ENCODE data around the gene KLC1. TPM values are rescaled to one million over a fixed set of nuclear protein-coding genes. Genes with fewer than 3 reads are reported as not detected.

KLC1 gene
- total RNA-seq, 1 donor from 2014 or later: 169 TPM

- Mint-ChIP-seq H3K4me3 (ENCODE audit: low read depth) (peak overlapping the region; percentile 83), H3K27ac (no peak overlapping the region), H3K27me3 (ENCODE audit: low read depth) (no peaks in the 10 kb centered on the region), H3K4me1 (ENCODE audit: low read depth) (peaks cover 31% of the 10 kb centered on the region), H3K36me3 (ENCODE audit: low read depth) (peaks cover 18% of the 10 kb centered on the region), H3K9me3 (no peaks in the 10 kb centered on the region)
- intact Hi-C loops (cut with micrococcal nuclease): loop anchor here (10.0 kb wide), 1 partner anchor 91 kb away; the partner anchor contains the start of gene KLC1
- DNase-seq (ENCODE audit: low spot score): peak; percentile 20
These were observed 87.2 kb downstream of the KLC1 start for GRCh38 chr14:103716091-103716801.

DNA sequence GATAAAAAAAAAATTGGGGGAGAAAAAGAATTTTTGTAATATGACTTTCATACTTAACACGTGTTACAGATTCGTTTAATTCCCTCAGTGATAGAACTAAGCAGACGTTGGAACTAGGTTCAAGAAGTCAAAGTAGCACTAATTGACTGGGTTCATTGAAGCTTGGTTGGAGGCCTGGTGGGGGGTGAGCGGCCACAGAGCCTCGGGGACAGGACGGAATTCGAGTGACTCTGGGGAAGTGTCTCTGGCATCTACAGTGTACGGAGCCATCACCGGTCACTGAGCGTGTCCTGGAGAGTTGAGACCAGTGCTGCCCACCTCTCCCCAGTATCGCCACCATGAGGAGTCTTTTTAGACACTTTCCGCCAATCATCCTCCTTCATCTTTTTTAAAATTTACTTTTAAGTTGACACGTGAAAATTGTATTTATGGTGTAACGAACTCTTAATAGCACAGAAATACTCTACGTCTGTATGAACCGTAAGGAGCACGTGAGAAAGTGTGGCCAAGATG is 87.9 kb downstream of the KLC1 start:
- DNase-seq (ENCODE audit: low spot score): no peak
- Mint-ChIP-seq H3K36me3 (ENCODE audit: low read depth) (peaks cover 18% of the 10 kb centered on the region), H3K27ac (no peak overlapping the region), H3K4me1 (ENCODE audit: low read depth) (peaks cover 37% of the 10 kb centered on the region), H3K27me3 (ENCODE audit: low read depth) (no peaks in the 10 kb centered on the region), H3K4me3 (ENCODE audit: low read depth) (peak overlapping the region; percentile 83), H3K9me3 (no peaks in the 10 kb centered on the region)
- intact Hi-C loops (cut with micrococcal nuclease): loop anchor here (10.0 kb wide), 1 partner anchor 92 kb away; the partner anchor contains the start of gene KLC1

DNA sequence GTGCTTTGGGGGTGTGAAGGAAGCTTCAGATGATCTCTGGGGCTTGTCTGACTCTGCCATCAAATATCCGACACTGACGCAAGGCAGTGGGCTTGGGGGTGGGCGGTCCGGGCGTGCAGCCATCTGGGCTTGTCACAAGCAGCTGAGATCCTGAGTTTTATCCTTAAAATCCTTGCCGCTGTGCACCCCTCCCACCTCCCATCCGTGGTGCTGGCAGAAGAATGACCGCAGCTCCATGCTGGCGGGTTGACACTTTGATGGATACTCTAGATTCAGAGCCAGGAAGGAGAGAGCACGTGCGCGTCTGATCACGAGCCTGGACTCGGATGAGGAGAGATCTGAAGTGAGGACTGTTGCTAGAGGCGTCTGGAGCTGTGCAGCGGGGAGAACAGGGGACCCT is 89.6 kb downstream of the KLC1 start:
- Mint-ChIP-seq H3K9me3 (no peaks in the 10 kb centered on the region), H3K27ac (no peak overlapping the region), H3K4me3 (ENCODE audit: low read depth) (no peak overlapping the region), H3K36me3 (ENCODE audit: low read depth) (peaks cover 8% of the 10 kb centered on the region), H3K4me1 (ENCODE audit: low read depth) (peaks cover 30% of the 10 kb centered on the region), H3K27me3 (ENCODE audit: low read depth) (no peaks in the 10 kb centered on the region)
- no peak for DNase-seq (ENCODE audit: low spot score)
- intact Hi-C loops (cut with micrococcal nuclease): loop anchor here (10.0 kb wide), 1 partner anchor 94 kb away; the partner anchor contains the start of gene KLC1

DNA sequence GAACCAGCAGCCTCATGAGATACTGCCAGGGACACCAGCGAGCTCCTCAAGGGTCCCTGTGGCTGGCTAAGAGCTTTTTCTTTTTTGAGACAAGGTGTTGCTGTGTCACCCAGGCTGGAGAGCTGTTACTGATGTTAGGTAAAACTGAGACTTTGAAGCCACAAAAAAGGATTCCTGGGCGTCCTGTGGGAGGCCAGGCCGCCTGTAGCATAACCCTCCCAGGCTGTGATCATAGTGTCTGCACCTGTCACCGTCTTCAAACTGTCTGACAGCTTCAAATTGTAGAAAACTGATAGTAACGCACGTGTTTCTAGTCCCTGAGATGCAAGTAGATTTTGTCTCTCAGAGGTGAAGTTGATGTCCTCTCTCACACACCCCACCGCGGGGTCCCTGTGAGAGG is 90.7 kb downstream of the KLC1 start:
- Mint-ChIP-seq H3K9me3 (no peaks in the 10 kb centered on the region), H3K36me3 (ENCODE audit: low read depth) (peaks cover 8% of the 10 kb centered on the region), H3K4me1 (ENCODE audit: low read depth) (peaks cover 23% of the 10 kb centered on the region), H3K4me3 (ENCODE audit: low read depth) (no peak overlapping the region), H3K27ac (no peak overlapping the region), H3K27me3 (ENCODE audit: low read depth) (no peaks in the 10 kb centered on the region)
- intact Hi-C loops (cut with micrococcal nuclease): loop anchor here (10.0 kb wide), 1 partner anchor 95 kb away; the partner anchor contains the start of gene KLC1
- no peak for DNase-seq (ENCODE audit: low spot score)

DNA sequence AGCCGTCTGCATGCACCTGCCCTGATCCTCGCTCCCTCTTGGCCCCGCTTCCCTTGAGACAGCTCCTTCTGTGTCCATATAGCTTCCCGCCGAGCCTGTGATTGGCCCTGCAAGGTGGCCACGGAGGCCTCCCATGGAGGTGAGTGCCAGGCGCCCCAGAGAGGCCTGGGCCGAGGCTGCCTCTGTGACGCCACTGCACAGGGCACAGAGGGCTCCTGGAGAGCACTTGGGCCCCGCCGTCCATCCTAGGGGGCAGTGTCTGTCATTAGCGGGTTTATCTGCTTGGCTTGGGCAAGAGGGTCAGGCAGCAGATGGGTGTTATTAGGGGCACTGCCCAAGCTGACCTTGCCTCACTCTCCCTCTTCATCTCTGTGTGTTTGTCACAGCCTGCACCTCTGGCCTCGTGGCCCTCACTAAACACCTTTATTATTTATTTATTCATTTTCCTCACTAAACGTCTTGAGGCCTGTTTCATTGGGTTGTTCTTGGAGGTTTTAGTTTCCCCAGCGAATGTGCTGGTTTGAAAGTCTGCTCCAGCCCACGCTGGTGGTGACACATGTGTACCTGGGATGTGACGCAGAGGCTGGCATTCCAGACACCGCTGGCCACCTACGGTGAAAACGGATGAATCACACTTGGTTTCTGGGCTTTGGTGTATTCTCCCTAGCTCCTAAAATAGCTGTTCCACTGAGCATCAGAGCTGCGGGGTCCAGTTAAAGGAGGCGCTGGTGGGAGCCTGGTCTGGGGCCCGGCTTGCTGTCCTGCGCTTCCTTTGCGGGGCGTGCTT is 92.5 kb downstream of the KLC1 start:
- H3K27me3 Mint-ChIP-seq (ENCODE audit: low read depth): no peaks in the 10 kb centered on the region
- no peaks in the 10 kb centered on the region for H3K9me3 Mint-ChIP-seq
- H3K4me1 Mint-ChIP-seq (ENCODE audit: low read depth): peaks cover 23% of the 10 kb centered on the region
- peak overlapping the region; percentile 55 for H3K27ac Mint-ChIP-seq
- no peak overlapping the region for H3K4me3 Mint-ChIP-seq (ENCODE audit: low read depth)
- H3K36me3 Mint-ChIP-seq (ENCODE audit: low read depth): peaks cover 8% of the 10 kb centered on the region
- intact Hi-C loops (cut with micrococcal nuclease): no loop called here
- DNase-seq (ENCODE audit: low spot score): no peak

DNA sequence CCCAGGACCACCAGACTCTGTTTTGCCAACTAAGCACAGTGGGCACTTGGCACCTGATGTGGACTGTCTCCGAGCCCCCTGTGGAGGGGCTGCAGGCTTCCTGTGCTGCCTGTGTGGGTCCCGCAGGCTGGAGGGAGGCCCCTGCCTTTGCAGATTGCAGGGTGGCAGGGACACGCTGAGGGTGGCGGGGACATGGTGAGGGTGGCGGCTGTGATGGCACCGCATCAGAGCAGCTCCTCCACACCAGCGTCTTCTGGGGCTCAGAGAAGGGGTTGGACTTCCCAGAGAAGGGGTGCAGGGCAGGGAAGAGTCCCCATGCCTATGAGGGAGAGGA is 94.7 kb downstream of the KLC1 start:
- H3K4me3 Mint-ChIP-seq (ENCODE audit: low read depth): no peak overlapping the region
- peaks cover 4% of the 10 kb centered on the region for H3K36me3 Mint-ChIP-seq (ENCODE audit: low read depth)
- DNase-seq (ENCODE audit: low spot score): no peak
- no peak overlapping the region for H3K27ac Mint-ChIP-seq
- H3K9me3 Mint-ChIP-seq: no peaks in the 10 kb centered on the region
- peaks cover 12% of the 10 kb centered on the region for H3K4me1 Mint-ChIP-seq (ENCODE audit: low read depth)
- intact Hi-C loops (cut with micrococcal nuclease): no loop called here
- no peaks in the 10 kb centered on the region for H3K27me3 Mint-ChIP-seq (ENCODE audit: low read depth)

GRCh38 chr14:103724116-103724515 is 95.1 kb downstream of the KLC1 start:
- no peaks in the 10 kb centered on the region for H3K9me3 Mint-ChIP-seq
- no peaks in the 10 kb centered on the region for H3K27me3 Mint-ChIP-seq (ENCODE audit: low read depth)
- no peak overlapping the region for H3K27ac Mint-ChIP-seq
- H3K4me1 Mint-ChIP-seq (ENCODE audit: low read depth): peaks cover 11% of the 10 kb centered on the region
- DNase-seq (ENCODE audit: low spot score): no peak
- no peak overlapping the region for H3K4me3 Mint-ChIP-seq (ENCODE audit: low read depth)
- intact Hi-C loops (cut with micrococcal nuclease): no loop called here
- peaks cover 8% of the 10 kb centered on the region for H3K36me3 Mint-ChIP-seq (ENCODE audit: low read depth)

- H3K4me1 Mint-ChIP-seq (ENCODE audit: low read depth): peaks cover 7% of the 10 kb centered on the region
- intact Hi-C loops (cut with micrococcal nuclease): no loop called here
- H3K36me3 Mint-ChIP-seq (ENCODE audit: low read depth): peaks cover 16% of the 10 kb centered on the region
- H3K27me3 Mint-ChIP-seq (ENCODE audit: low read depth): no peaks in the 10 kb centered on the region
- H3K27ac Mint-ChIP-seq: no peak overlapping the region
- DNase-seq (ENCODE audit: low spot score): no peak
- no peak overlapping the region for H3K4me3 Mint-ChIP-seq (ENCODE audit: low read depth)
- H3K9me3 Mint-ChIP-seq: no peaks in the 10 kb centered on the region
These were observed 96.1 kb downstream of the KLC1 start for GRCh38 chr14:103725001-103725682.

DNA sequence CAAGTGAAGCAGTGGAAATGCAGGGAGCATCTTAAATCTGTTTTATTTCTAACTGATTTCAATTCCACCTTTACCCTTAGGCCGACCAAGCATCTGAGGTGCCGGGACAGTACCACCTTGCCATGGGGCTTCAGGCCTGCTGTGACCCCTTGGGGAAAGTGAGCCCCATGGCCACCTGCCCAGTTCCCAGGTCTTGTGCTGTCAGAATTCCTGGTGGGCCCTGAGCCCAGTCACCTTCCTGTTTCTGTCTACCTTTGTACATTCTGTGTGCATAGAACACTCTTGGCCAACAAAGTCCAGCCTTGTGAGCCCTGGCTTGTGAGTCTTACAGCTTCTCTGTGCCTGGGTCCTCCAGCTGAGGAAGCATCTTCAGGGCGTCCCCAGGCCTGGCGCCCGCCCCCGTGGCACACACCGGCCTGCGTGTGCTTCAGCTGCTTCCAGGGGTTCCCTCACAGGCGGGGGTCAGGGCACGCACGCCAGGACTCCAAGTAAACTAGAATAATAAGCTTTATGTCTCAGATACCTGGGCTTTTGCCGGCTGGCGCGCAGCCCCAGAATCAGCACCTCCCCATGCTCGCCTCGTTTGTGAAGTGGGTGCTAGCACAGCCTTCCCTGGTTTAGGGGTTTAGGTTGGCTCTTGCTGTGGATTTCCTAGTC is 96.9 kb downstream of the KLC1 start:
- no peaks in the 10 kb centered on the region for H3K9me3 Mint-ChIP-seq
- intact Hi-C loops (cut with micrococcal nuclease): no loop called here

GRCh38 chr14:103726474-103726873 is 97.5 kb downstream of the KLC1 start:
- Mint-ChIP-seq H3K36me3 (ENCODE audit: low read depth) (peaks cover 16% of the 10 kb centered on the region), H3K27ac (no peak overlapping the region), H3K4me1 (ENCODE audit: low read depth) (peaks cover 5% of the 10 kb centered on the region), H3K4me3 (ENCODE audit: low read depth) (no peak overlapping the region), H3K27me3 (ENCODE audit: low read depth) (no peaks in the 10 kb centered on the region), H3K9me3 (no peaks in the 10 kb centered on the region)
- DNase-seq (ENCODE audit: low spot score): no peak
- intact Hi-C loops (cut with micrococcal nuclease): no loop called here

More for the DNA sequence above, 96.9 kb downstream of the KLC1 start:
- H3K4me1 Mint-ChIP-seq (ENCODE audit: low read depth): peaks cover 7% of the 10 kb centered on the region
- DNase-seq (ENCODE audit: low spot score): no peak
- no peak overlapping the region for H3K27ac Mint-ChIP-seq
- H3K4me3 Mint-ChIP-seq (ENCODE audit: low read depth): no peak overlapping the region
- H3K36me3 Mint-ChIP-seq (ENCODE audit: low read depth): peaks cover 16% of the 10 kb centered on the region
- no peaks in the 10 kb centered on the region for H3K27me3 Mint-ChIP-seq (ENCODE audit: low read depth)

DNA sequence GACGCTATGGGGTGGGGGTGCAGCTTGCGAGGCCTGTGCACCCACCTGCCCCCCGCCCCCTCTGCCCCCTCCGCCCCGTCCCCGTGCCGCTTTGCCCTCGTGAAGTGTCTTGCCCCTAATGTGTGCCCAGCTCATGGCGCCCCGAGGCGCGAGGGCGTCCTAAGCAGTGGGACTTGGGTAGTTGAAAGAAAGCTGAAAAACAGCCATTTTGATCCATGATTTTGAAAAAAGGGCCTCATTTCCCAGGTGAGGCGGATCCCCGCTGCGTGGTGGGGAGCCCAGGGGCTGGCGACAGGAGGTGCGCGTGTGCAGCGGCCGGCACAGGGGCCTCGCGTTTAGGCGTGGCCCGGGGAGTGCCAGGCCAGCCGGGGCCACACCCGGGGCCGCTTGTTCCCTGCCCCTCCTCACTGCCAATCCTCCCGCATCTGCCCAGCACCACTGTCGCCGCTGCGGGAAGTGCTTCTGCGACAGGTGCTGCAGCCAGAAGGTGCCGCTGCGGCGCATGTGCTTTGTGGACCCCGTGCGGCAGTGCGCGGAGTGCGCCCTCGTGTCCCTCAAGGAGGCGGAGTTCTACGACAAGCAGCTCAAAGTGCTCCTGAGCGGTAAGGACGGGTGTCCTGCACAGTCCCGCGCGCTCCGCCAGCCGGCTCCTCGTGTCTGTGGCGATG is 98.4 kb downstream of the KLC1 start:
- Mint-ChIP-seq H3K27ac (no peak overlapping the region), H3K9me3 (no peaks in the 10 kb centered on the region), H3K4me3 (ENCODE audit: low read depth) (no peak overlapping the region), H3K36me3 (ENCODE audit: low read depth) (peaks cover 16% of the 10 kb centered on the region), H3K4me1 (ENCODE audit: low read depth) (no peaks in the 10 kb centered on the region), H3K27me3 (ENCODE audit: low read depth) (no peaks in the 10 kb centered on the region)
- DNase-seq (ENCODE audit: low spot score): no peak
- intact Hi-C loops (cut with micrococcal nuclease): no loop called here

GRCh38 chr14:103728141-103728540 is 99.1 kb downstream of the KLC1 start:
- H3K36me3 Mint-ChIP-seq (ENCODE audit: low read depth): peaks cover 19% of the 10 kb centered on the region
- no peak overlapping the region for H3K27ac Mint-ChIP-seq
- H3K27me3 Mint-ChIP-seq (ENCODE audit: low read depth): no peaks in the 10 kb centered on the region
- intact Hi-C loops (cut with micrococcal nuclease): no loop called here
- DNase-seq (ENCODE audit: low spot score): no peak
- no peaks in the 10 kb centered on the region for H3K4me1 Mint-ChIP-seq (ENCODE audit: low read depth)
- H3K4me3 Mint-ChIP-seq (ENCODE audit: low read depth): no peak overlapping the region
- no peaks in the 10 kb centered on the region for H3K9me3 Mint-ChIP-seq
